ENCODE data around the gene TJP3. TPM values are rescaled to one million over a fixed set of nuclear protein-coding genes. Genes with fewer than 3 reads are reported as not detected.

TJP3 gene
- total and polyA plus RNA-seq, 10 of the 15 experiments (the other 5 are each of a cell fraction or from before 2014, with no cell fraction given): 0.04 to 1.2 (median 0.29) TPM; not detected in 6

GRCh38 chr19:3716147-3716668, 8.0 kb downstream of the TJP3 start (continued):
- TF ChIP-seq ZNF592 (IDR thresholded peaks at IDR 0.05) (no peak), SMARCA5 (IDR thresholded peaks at IDR 0.05) (no peak), TCF7 (IDR thresholded peaks at IDR 0.05; ENCODE audit: borderline replicate concordance) (no peak), ZNF384 (IDR thresholded peaks at IDR 0.05; ENCODE audit: borderline replicate concordance, low read depth, low read length) (no peak), SKIL (IDR thresholded peaks at IDR 0.05; ENCODE audit: low read depth, poor library complexity, severe bottlenecking) (no peak), CTCF (IDR thresholded peaks at IDR 0.05 in 2 of 3, conservative IDR thresholded peaks at IDR 0.05 in 1 of 3; ENCODE audit: control insufficient read depth in 2 of 3, extremely low read depth in 1 of 3, insufficient read depth in 1 of 3, low read depth in 3 of 3, low read length in 3 of 3) (no peak), IRF5 (IDR thresholded peaks at IDR 0.05; ENCODE audit: borderline replicate concordance) (no peak), SREBF1 (IDR thresholded peaks at IDR 0.05; ENCODE audit: low read length) (no peak), NFYB (IDR thresholded peaks at IDR 0.05; ENCODE audit: insufficient read depth, low read depth, low read length) (no peak), CHD1 (IDR thresholded peaks at IDR 0.05; ENCODE audit: low read depth, low read length) (no peak), E4F1 (IDR thresholded peaks at IDR 0.05; ENCODE audit: borderline replicate concordance, partially characterized antibody) (no peak), SIN3A (IDR thresholded peaks at IDR 0.05; ENCODE audit: low read depth, low read length) (no peak), FOXM1 (IDR thresholded peaks at IDR 0.05; ENCODE audit: low read depth, low read length) (no peak)

All from GM12878 (cell line).